Fibroblast of skin of scalp (primary cell): ENCODE data around the gene CFAP119. TPM values are rescaled to one million over a fixed set of nuclear protein-coding genes. Genes with fewer than 3 reads are reported as not detected.
A peak's percentile ranks its signal among the peaks of the same experiment; 100 is the strongest.
"Not testable (repeated sequence)": the region's sequence is repeated elsewhere in the genome, so short reads cannot be mapped to it uniquely, and the experiment has no call there.

ENCODE experiments used
- DNase-seq: peaks from one replicate; pipeline ENCODE4 v3.0.0-alpha.2; 2013
- polyA plus RNA-seq, 2 experiments: library from polyadenylated mRNA; unstranded; fragments of 120-200 nt; gene quantifications; one replicate each; pipeline ENCODE4 v1.2.1, GENCODE V29; 2013; ENCODE audit not compliant: insufficient read length in 2 of 2

CFAP119 gene
- polyA plus RNA-seq (2013, experiment 1 of 2; ENCODE audit: insufficient read length): 1.8 TPM
- polyA plus RNA-seq (2013, experiment 2 of 2; ENCODE audit: insufficient read length): 2.3 TPM

DNA sequence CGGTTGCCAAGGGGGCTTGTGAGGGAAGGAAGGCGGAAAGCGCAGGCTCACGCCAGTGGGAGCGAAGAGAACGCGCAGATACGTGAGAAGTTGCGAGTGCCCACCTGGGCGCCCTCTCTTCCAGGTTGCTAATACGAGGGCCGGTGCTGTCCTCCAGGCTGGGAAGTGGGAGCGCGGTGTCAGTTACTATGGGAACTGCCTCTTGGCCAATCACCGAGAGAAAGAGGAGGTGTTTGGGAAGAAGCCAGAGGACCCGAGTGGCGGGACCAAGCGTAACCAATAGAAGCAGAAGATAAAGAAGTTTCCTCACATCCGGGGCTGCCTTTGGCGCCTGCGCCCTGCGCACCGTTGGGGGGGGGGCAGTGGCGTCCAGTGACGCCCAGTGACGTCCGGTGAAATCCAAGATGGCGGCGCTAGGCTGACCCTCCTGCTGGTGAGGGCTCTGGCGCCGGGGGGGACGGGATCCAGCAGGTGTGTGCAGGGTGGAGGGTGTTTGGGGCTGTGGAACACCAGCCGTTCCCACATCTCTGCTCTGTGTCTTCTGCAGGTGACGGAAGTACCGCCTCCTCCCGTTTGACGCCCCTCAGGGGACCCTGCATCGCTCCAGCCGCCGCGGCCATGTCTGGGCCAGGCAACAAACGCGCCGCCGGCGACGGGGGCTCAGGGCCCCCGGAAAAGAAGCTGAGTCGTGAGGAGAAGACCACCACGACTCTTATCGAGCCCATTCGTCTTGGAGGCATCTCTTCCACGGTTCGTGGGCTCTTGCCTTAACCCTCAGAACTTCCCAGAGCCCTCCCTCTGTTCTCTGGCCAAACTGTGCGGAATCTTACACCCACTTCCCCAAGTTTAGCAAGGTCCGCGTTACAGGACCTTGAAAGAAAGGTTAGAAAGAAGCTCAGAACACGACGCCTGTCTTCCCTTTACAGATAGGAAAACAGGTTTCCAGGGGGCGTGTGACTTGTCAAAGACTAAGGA lies at the start of gene CFAP119, which contains the start of gene RNF40:
Gene CFAP119 (minus strand): TSS at position 135 of the 975 bp plus-strand sequence. CDS start 314 bp downstream, outside the sequence.
Gene RNF40 (plus strand): TSS at position 395 of the 975 bp plus-strand sequence. CDS start 224 bp downstream, at position 619.
- DNase-seq: peak; percentile 98

DNA sequence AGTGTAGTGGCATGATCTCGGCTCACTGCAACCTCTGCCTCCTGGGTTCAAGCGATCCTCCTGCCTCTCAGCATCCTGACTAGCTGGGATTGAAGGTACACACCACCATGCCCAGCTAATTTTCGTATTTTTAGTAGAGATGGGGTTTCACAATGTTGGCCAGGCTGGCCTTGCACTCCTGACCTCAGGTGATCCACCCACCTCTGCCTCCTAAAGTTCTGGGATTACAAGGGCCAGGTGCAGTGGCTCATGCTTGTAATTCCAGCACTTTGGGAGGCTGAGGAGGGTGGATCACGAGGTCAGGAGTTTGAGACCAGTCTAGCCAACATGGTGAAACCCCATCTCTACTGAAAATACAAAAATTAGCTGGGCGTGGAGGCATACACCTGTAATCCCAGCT lies 47.8 kb upstream of the CFAP119 start:
- DNase-seq: not testable (repeated sequence)

DNA sequence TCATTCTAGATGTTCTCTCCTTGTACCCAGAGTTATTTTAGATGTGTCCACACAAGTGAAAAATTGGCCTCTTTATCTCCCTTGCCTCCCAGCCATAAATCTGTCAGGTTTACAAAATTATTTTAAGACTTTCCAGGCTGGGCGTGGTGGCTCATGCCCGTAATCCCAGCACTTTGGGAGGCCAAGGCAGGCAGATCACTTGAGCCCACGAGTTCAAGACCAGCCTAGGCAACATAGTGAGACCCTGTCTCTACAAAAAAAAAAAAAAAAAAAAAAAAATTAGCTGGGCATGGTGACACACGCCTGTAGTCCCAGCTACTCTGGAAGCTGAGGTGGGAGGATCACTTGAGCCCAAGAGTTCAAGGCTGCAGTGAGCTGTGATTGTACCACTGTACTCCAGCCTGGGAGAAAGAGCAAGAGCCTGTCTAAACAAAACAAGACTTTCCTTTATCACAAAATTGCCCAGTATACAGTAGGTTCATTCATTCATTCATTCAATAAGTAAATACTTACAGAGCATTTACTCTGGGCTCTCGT lies 47.1 kb upstream of the CFAP119 start:
- DNase-seq: not testable (repeated sequence)

DNA sequence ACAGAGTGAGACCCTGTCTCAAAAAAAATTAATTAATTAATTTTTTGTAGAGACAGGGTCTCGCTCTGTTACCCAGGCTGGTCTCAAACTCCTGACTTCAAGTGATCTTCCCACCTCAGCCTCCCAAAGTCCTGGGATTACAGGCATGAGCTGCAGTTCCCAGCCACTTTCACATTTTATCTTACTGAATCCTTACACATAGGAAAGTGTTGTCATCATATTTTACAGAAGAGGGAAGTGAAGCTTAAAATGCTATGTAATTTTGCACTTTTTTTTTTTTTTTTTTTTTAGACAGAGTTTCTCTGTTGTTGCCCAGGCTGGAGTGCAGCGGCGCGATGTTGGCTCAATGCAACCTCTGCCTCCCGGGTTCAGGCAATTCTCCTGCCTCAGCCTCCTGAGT lies 46.3 kb upstream of the CFAP119 start:
- no peak for DNase-seq

DNA sequence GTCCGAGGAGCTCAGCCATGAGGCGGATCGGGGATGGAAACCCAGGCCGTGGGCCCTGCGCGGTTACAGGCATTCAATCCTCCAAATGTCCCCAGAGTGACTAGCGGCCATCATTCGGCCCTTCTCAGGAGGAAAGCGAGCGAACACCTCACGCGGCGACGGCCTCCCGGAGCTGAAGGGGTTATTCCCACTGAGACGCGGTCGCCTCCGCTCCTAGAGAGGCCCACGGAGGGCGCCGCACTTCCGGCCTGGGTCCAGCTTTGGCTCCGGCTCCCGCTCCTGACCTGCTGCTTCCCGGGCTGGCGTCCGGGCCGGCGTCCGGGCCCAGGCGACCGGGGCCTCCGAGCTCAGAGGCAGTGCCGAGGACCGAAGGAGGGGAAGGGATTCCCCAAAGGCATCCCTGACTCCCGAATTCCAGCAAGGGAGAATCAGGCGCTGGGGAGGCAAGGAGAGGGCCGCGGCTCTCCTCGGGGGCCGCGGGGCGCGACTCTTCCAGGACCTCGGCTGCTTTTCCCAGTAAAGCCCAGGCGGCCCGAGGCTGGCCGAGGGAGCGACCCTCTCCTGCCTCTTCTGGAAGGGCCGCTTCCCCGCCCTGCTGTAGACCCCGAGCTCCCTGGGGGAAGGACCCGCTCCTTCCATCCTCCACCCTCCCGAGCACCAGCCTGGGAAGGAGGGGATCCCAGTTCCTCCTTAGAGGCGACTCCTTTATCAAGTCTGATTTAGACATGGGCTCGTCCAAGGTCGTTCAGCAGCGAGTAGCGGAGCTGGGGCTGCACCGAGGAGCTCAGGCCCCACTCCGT lies 43.7 kb upstream of the CFAP119 start:
- DNase-seq: peak; percentile 82

DNA sequence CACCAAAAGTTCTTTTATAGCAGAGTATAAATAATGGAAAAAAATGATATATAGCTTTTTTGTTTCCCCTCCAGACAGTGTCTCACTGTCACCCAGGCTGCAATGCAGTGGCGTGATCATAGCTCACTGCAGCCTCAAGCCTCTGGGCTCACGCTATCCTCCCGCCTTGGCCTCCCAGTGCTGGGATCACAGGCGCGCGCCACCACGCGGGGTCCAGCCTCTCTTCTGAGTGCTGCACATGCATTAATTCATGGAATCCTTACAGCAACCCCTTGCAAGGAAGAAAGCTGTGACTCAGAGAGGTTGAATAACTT lies 43.2 kb upstream of the CFAP119 start:
- DNase-seq: no peak

DNA sequence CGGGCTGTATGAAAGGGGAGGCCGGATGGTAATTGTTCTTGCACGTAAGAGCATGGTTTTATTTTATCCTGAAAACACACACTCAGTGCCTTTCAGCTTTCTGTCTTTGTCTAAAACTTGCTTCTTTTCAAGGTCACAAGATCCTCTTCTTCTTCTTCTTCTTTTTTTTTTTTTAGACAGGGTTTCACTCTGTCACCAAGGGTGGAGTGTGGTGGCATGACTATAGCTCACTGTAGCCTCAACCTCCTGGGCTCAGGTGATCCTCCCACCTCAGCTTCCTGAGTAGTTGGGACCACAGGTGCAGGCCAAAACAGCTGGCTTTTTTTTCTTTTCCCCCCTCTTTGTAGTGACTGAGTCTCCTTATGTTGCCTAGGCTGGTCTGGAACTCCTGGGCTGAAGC lies 41.1 kb upstream of the CFAP119 start:
- no peak for DNase-seq

DNA sequence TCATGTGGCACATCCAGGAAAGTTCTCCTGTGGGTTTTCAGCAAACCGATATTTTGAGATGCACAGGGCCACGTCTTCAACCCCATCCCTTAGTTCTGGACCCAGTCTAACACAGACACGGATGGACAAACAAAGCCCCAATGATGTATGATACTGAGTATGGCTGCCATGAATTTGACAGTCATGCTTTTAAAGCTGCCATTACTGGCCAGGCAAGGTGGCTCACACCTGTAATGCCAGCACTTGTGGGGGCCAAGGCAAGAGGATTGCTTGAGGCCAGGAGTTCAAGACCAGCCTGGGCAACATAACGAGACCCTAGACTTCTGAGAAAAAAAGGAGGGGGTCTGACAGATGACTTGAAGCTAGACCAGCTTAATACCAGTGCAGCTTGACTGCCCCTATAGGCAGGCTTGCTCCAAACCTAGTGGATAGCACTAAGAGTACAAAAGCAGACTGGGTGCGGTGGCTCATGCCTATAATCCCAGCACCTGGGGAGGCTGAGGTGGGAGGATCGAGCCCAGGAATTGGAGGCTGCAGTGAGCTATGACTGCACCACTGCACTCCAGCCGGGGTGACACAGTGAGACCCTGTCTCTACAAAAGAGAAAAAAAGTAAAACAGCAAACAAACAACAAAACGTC lies 35.9 kb upstream of the CFAP119 start:
- no peak for DNase-seq

DNA sequence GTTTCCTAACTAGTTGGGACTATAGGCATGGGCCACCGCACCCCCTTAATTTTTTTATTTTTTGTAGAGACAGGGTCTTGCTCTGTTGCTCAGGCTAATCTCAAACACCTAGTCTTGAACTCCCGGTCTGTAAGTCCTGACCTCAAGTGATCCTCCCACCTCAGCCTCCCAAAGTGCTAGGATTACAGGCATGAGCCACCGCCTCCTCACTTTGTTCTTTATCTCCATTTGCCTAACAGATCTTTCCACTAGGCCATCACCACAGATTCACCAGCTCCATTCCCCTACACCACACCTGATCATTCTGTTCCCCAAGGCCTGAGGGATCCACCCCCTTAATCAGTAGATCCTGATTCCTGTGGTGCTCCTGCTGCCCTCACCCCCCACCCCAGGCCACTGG lies 32.8 kb upstream of the CFAP119 start:
- no peak for DNase-seq

DNA sequence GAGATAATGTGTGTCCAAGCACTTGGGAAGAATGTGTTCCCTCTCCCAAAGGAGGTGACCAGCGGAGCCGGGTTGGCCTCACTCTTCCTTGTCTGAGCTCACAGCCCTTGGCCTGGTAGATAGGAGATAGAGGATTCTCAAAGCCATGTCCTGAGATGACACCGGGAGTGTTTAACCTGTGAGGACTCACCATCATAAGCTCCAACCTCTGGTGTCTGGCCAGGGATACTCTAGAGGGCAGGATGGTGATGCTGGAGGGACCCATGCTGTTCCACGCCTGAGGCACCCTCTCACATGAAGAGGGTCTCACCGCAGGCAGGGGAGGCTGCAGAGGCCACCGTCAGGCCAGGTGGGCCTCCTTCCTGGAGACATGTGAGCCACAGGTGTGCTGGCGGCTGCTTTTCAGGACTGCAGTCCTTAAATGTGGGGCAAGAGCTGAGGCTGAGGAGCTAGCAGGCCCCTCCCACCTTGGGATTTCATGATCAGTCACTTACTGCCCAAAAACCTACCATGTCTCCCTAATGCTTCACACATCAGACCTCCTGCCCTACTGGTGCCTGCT lies 31.7 kb upstream of the CFAP119 start:
- DNase-seq: no peak

DNA sequence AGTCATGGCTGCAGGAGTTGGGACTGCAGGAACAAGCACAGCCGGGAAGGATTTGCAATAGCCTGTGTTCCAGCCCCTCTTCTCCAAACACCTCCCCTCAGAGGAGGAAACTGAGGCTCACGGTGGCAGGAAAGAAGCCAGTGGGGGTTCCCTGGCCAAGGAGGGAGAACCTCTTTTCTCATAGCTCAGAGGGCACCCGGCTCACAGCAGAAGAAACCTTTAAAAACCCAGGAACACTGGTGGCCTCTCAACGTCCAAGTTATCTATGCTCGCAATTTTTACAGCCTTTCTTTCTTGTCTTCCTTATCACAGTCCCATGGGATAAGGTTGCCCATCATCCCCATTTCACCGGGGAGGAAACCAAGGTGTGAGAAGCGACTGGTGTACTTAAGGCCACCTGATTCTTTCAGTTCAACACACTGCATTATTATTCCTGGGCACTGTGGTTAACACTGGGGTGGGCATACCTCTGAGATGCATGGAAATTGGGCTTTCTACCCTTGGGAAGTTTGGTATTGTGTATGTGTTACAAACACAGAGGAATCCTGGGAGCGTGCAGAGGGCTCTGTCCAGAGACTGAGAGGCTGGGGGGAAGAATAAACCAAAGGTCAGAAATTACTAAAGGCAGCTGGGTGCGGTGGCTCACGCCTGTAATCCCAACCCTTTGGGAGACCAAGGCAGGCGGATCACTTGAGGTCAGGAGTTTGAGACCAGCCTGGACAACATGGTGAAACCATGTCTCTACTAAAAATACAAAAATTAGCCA lies 25.9 kb upstream of the CFAP119 start:
- DNase-seq: no peak

DNA sequence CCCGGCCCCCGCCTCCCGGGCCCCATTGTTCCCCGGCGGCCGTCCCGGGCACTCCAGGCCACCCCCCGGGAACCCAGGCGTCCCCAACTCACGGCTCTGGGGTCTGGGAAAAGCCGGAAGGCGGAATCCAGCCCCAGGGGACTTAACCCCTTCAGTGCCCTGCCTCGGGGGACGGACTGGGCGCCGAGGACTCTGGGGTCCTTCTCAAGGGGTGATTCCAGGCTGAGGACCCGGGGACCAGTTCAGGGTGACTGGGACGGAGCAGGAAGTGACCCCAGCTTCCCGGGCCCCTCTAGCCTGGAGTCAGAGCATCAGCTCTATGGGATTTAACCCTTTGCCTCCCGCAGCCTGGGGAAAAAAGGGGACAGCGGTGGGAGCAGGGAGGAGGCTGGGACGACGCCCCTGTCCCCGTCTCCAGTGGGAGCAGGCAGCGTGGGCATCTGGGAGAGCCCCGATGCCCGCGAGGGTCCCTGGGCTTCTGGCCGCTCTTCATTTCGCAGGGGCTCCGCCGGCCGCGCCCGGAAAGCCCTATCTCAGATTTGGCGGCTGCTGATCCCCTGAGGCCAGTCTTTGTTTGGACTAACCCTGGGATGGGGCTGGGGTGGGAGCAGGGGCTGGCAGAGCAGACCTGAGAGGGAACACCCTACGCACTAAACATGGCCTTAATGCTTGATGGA lies 25.2 kb upstream of the CFAP119 start, which contains the start of gene ZNF629:
Gene ZNF629 (minus strand): TSS at position 270 of the 677 bp plus-strand sequence. CDS start 2,723 bp downstream, outside the sequence.
- DNase-seq: peak; percentile 80

DNA sequence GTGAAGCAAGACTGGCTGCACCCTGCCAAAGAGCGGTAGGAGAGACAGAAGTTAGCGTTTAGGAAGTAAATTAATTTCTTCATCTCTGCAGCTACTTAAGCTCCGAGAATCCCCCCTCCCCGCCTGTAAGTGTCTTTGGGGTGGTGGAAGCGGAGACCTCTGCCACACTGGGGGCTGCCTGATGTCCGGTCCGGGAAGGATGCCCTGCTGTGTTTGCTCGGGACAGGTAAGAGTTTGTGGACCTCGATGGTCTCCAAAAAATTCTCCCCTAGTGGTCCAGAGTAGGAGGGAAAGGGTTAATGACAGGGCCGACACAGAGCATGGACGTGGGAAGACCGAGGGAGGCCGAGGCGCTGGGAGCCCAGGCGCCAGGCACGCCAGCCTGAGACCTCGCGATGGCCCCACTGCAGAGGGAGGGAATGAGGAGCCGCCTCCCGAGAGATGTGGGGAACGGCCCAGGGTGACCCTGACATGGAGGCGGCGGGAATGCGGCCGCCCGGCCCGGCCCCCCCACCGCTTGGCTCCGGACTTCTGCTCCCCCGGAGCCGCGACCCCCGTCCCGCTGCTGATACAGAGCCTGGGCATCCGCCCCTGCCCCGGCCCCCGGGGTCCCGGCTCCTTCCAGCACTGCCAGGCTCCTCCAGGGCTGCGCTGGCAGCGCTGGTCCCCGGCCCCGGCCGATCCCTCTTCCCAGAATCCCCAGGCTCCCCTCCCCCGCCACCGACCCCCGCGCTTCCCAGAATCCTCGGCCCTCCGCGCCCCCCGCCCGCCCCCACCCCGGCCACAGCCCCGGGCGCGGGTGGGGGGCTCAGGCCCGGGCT lies 24.5 kb upstream of the CFAP119 start:
- peak; percentile 63 for DNase-seq

DNA sequence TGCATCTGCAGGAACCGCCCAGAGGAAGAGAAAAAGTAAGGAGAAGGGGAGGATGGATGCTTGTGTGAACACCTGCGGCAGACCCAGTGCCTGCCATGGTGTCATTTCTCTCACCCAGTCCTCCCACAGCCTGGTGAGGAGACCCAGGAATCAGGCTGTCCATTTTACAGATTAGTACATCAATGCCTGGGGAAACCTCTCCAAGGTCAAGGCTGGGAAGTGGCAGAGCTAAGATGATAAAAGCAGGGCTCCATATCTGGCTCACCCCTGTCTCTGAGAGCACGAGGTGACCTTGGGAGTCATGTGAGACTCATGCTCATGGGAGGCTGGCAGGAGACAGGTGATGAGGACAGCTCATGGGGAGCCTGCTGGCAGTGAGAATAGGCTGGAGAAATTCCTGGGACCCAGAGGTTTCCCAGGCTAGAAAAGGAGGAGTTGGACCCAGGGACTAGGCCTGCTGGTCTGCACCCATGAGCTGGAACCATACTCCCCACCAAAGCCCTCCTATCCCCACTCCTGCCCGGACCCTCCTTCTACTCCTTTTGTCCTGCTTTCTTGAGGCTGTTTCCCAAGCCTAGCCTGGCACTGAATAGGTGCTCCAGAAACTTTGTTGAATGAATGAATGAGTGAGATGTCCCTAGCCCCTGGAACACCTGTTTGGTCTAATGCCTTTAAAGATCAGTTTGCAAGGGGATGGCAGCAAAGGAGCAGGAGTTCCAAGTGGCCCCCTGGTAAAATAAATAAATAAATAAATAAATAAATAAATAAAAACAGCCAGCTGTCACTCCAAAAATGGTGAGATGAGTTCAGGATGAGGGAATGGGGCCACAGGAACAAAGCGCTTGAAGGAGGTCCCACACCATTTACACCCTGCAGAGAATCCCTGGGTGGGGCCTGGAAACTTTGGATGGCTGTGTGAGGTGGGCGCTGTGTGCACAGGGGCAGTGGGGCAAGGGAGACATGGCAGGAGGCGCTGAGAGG lies 23.6 kb upstream of the CFAP119 start:
- DNase-seq: no peak

DNA sequence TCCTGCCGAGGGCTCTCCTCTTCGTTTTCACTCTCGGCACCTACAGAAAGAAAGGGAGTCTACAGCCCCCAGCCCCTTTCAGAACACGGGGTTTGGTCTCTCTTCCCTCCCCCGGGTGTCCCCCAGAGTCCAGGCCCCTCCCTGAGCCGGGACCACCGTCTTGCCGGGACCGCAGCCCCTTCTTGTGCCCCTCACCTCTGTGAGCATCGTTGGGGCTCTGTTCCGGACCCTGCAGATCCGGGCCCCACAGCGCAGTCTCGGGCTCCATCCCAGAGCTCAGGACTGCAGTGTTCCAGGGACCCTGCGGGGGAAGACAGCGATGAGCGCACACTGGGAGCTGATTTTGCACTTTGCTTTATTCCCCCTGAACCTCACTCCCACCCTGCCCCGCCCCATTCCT lies 22.4 kb upstream of the CFAP119 start:
- no peak for DNase-seq

DNA sequence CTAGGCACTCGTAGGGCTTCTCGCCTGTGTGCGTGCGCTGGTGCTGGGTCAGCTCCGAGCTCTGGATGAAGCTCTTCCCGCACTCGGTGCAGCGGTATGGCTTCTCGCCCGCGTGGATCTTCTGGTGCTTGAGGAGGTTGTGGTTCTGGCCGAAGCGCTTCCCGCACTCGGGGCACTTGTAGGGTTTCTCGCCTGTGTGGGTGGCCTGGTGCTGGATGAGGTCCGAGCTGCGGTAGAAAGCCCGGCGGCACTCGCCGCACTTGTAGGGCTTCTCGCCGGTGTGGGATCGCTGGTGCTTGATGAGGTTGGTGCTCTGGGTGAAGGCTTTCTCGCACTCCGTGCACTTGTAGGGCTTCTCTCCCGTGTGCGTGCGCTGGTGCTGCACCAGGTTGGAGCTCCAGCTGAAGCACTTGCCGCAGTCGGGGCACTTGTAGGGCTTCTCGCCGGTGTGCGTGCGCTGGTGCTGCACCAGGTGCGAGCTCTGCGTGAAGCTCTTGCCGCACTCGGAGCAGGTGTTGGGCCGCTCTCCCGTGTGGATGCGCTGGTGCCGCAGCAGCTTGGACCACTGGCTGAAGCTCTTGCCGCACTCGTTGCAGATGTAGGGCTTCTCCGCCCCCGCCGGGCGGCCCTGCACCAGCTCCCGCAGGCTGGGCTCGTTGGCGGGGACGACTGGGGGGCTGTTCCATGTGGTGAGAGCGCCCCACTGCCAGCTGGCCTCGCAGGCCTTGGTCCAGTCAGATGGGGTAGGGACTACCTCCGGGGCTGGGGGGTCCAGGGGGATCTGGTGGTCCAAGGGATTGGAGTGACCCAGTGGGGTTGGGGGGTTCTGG lies 21.6 kb upstream of the CFAP119 start:
- no peak for DNase-seq
